Measurements from ENCODE around the gene PPP2R1B. TPM values are rescaled to one million over a fixed set of nuclear protein-coding genes. Genes with fewer than 3 reads are reported as not detected.

Gene PPP2R1B
- total RNA-seq: 12.7 and 15.7 TPM in 2 replicates
- polyA plus RNA-seq (2012): 8.8 TPM

DNA sequence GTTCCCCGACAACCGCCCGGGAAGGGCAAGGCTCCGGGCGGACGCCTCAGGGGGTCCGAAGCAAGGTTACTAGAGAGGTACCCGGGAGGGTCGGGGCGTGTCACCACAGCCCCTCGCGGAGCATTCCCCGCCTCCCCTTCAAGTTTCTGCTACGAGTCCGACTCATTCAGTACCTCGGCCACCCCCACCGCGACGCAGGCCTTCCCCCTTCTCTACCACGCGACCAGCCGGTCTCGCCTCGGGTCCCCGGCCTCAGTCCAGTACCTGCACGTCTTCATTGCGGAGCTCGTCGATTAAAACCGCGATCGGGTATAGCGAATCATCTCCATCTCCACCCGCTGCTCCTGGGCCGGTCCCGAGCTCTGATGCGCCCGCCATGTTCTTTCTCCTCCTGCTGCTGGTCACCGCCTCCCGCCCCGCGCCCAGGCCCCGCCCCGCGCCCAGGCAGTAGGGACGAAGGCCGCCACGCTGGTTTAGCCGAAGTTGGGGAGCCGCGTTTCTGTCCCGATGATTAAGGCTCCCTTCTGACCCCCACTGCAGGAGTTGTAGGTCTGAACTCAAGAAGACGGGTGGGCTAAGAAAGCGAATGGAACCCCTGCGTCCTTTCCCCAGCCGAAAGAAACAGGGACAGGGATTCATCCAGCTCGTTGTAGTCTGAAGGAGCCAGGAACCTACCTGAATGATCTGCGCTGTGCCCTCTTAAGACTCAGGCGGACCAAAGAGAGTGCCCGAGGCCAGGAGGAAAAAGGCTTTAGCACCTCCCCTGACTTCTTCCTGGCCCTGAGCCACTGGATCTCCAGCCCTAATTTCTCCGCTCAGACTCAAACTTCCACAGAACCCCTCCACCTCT lies at the start of gene PPP2R1B:
Gene PPP2R1B, minus strand, starts transcription at position 406 of the 850 bp plus-strand sequence. Its CDS starts 28 bp downstream, at position 378.
- peak; percentile 72 for DNase-seq (ENCODE audit: low read depth)

DNA sequence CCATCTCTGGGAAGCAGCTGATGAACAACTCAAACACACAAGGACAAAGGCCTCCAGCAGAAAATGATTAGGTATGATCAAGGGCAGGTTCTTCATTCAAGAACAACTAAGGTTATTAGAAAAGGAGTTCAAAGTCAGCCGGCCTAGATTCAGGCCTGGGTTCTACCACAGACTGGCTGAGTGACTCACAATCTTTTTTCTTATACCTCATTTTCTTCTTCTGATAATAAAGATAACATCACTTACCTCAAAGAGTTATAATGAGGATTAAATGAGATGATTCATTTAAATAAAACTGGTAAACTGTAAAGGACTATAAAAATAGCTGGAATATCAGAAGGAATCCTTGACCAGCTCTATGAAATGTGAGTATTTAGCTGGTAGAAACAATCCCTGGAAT lies 49.3 kb upstream of the PPP2R1B start:
- DNase-seq (ENCODE audit: low read depth): no peak

DNA sequence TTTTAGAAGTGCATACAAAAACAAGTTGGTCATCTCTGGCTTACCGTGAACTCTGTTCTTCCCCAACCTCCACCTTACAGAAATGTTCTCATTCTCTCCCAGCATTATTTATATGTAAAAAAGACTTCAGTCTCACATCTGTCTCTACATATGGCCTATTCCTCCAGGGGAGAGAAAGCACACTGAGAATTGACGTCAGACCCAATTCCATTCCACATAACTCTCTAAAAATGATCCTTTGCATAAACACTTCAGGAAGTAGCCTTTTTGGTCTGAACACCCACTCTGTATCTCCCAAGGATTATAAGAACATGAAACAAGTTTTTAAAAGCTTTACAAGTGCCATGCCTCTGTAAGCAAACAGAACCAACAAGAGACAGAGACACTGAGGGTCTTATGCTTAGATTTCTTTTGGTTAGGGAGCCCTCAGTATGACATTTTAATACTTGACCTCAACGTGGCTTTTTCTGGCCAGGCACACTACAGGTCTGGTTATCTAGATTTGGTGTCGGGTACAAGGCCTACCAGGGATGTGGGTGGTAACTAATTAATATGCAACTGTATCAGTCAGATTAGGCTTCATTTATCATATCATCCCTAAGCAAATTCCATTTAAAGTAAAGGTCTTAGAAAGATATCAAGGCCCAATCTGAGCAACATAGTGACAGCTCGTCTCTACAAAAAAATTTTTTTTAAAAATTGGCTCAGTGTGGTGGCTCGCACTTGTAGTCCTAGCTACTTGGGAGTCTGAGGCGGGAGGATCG lies 48.5 kb upstream of the PPP2R1B start:
- no peak for DNase-seq (ENCODE audit: low read depth)

DNA sequence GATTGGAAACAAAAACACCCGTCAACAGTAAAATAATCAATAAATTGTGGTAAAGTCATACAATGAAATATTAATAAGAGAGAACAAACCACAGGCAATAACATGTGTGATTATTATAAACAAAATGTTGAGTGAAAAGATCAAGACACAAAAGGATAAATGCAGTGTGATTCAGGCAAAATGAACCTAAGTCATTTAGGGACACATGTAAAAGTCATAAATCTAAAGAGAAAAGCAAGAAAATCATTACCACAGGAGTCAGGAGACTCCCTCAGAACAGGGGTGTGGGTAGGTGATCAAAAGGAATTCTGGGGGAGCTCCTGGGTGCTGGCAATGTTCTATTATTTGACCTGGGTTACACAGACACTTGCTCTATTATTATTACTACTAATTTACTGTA lies 47.9 kb upstream of the PPP2R1B start:
- DNase-seq (ENCODE audit: low read depth): no peak

DNA sequence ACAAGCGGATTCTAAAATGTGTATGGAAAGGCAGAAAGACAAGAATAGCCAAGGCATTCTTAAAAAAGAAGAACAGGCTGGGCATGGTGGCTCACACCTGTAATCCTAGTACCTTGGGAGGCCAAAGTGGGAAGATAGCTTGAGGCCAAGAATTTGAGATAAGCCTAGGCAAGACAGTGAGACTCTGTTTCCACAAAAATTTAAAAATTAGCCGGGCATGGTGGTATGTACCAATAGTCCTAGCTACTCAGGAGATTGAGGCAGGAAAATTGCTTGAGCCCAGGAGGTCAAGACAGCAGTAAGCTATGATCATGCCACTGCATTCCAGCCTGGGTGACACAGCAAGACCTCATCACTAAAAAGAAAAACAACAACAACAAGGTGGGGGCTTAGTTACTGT lies 46.0 kb upstream of the PPP2R1B start:
- DNase-seq (ENCODE audit: low read depth): no peak

DNA sequence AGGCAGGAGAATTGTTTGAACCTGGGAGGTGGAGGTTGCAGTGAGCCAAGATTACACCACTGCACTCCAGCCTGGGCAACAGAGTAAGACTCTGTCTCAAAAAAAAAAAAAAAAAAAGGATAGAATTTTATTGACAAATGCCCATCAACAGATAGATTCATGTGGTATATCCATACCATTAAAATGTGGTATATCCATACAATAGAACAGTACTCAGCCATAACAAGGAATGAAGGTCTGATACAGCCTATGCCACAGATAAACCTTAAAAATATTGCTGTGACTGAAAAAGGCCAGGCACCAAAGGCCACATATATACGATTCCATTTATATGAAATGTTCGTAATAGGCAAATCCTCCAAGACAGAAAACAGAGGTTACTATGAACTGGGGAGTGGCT lies 45.3 kb upstream of the PPP2R1B start:
- DNase-seq (ENCODE audit: low read depth): no peak

DNA sequence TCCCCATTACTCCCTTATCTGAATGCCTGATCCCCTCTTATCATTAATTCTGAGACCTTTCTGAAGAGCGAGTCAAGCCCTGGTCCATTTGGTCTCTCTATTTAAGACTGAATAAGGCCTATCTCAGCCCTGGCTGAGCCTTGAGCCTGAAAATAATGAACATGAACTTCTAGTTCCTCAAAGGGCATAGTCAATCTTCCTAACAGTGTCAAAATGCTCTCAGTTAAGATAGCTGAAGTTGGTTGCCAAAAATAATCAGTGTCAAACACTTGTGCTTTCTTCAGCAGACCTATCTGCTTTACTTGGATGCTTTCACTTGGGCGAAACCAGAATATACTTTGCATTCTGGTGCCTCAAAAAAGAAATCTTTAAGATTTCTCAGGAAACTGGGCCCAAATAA lies 42.6 kb upstream of the PPP2R1B start:
- no peak for DNase-seq (ENCODE audit: low read depth)

DNA sequence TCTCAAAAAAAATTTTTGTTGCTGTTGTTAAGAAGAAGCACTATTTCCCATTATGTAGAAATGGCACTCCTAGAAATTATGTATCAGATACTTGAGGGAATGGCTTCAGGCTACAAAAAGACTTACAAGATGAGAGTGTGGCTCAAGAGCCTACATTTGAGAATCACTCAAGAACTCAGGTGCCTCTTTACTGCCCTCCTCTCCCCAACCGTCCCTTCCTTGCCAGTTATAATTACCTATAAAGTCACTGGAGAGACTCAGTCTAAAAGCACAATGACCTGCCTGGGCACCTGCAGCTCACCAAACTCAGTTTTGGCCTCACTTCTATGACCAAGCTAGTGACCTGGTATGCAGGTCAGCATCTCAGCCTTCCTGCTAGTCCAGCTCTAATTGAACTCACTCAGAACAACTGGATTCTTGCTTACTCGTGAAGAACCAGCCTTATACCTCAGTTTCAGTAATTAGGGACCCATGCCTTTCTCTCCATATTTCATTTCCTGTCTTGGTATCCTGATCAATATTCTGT lies 41.9 kb upstream of the PPP2R1B start:
- DNase-seq (ENCODE audit: low read depth): no peak

DNA sequence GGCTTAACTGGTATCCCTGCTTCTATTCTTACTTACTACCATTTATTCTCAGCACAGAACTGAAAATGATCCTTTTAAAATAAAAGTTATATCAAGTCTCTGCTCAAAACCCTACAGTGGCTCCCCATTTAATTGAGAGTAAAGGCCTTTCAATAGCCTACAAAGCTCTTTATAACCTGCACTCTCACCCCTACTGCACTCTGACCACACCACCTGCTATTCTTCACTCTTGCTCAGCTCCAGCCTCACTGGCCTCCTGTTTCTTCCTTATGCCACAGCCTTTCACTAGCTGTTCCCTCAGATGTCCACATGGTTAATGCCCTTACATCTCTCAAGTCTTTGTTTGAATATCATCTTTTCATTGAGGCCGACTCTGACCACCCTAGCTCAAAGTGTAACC lies 40.9 kb upstream of the PPP2R1B start:
- DNase-seq (ENCODE audit: low read depth): peak; percentile 51

DNA sequence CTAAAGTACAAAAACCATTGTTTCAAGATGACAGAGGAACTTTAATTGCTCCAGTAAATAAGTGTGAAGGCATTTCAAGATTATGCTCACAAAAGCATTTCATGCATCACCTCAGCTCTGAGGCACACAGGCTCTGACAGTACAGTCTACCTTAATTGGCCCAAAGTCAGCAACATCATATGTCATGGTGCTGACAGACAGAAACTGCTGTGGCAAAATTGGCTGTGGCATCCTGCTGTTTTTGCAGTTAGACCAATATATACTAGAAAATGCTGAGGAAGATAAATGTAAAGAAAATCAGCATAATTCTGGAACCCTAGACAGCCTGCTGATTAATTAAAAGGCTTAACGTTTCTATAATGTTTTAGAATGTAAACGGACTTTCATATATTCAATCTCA lies 34.9 kb upstream of the PPP2R1B start:
- no peak for DNase-seq (ENCODE audit: low read depth)

DNA sequence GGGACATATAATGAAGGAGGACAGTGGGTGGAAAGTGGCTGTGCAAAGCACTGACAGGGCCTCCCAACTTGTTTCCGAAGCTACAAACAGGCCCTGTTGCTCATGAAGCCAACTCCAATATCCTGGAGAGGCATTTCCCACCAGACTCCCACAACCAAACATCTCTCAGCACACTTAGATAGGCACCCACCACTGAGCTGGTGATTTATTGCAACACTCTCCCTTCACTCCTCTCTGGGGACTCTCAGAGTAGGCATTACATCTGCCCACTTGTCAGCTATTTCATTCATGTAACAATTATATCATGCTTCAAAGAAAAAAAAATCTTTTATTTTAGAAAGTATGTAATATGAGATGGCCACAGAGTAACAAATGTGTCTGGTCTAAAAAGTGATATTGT lies 32.1 kb upstream of the PPP2R1B start:
- DNase-seq (ENCODE audit: low read depth): peak; percentile 38

DNA sequence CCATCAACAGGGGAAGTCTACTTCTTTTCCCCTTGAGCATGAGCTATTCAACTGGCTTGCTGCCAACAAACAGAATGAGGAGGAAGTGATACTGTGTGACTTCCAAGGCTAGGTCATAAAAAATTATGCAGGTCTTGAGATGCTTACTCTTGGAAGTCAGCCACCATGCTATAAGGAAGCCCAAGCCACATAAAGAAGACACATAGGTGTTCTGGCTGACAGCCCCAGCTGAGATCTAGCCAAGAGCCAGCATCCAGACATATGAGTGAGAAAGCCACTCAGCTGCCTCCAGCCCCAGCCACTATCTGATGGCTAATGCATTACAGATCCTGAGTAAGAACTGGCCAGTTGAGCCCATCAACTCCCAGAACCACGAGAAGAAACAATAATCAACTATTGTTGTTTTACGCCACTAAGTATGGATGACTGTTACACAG lies 31.0 kb upstream of the PPP2R1B start:
- DNase-seq (ENCODE audit: low read depth): no peak

DNA sequence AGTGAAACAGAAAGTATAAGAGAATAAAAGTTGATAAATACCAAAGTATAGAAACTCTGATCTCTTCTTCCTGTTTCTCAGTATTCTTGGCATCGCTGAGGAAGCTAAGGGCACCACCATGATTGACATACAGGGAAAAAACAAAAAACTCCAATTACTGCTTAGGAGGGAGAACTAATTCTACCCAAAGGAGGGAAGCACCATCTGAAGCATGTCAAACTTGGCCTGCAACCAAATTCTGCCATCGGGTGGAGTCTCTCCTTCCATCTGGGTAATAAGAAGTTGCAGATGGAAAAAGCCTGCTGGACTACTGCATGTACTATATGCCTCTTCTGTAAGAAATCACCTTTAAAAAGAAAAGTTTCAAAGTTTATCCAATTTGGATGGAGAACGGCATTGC lies 30.5 kb upstream of the PPP2R1B start:
- DNase-seq (ENCODE audit: low read depth): no peak

DNA sequence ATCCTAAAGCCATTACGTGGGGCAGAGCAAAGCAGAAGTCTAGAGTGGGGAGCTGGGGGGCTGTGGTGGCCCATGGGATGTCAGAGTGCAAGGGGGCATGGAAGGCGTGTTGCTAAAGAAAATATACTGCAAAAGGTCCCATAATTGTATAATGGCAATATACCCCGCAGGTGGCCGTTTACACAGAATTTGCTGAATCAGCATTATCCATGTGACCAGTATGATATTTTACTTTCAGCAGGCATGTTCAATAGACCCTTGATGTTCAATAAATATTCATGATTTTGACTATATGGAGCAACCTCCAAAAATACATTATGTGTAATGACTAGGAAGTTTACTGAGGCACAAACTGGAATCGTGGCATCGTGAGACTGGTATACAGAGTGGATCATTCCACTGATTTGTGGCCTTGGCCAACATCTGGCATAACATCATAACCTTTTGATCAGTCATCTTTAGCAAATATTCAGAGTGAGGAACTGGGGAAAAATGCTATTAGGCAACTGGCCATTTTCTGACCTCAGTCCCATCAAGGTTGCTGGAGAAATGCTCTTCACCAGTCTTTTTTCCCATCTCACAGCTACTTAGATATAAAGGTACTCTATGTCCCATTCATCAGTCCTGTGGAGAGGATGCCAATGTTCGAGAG lies 29.3 kb upstream of the PPP2R1B start:
- no peak for DNase-seq (ENCODE audit: low read depth)

DNA sequence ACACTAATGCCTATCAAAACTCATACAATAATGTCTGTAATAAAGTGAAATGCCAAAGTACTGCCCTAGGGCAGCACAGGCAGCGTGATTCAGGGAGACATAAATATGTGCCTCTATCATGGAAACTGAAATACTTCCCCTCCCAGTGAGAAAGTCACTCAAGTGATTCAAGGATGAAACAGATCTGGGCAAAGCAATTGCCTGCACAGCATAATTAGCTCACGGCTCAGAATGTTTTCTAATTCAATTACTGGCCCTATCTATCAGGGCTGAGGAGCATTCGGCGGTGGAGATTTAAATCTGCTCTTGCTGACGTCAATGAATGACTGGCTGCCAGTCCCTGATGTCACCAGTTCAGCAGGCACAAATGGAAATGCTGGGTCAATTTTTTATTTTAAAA lies 27.7 kb upstream of the PPP2R1B start:
- DNase-seq (ENCODE audit: low read depth): no peak

DNA sequence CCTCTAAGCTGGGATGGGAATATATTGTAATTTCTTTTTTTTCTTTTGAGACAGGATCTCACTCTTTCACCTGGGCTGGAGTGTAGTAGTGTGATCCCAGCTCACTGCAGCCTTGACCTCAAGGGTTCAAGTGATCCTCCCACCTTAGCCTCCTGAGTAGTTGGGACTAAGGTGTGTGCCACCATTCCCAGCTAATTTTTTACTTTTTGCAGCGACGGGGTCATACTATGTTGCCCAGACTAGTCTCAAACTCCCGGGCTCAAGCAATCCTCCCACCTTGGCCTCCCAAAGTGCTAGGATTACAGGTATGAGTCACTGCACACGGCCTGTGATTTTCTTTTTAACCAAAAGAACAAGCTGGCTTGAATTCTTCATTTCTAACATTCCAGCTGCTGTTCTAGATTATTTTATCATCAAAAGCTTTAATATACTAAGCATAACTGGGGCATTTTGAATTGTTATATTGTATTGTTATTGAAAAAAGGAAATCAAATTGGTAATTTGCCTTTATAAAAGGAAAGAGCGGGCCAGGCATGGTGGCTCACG lies 26.8 kb upstream of the PPP2R1B start:
- no peak for DNase-seq (ENCODE audit: low read depth)

DNA sequence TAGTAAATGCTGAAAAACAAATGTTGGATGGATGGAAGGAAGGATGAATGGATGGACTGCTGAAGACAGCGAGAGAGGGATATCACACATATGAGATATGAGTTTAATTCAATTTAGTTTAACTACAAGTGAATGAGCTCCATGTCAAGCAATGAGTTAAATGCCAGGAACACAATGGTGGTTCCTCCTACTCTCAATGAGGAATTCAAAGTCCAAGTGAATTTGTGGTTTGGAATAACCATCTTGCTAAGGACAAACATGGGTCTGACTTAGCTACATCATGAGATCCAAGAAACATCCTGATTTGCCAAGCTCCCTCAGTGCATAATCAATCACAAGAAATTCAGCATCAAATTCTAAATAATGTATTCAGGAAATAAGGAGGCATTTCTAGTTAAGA lies 26.1 kb upstream of the PPP2R1B start:
- DNase-seq (ENCODE audit: low read depth): no peak

DNA sequence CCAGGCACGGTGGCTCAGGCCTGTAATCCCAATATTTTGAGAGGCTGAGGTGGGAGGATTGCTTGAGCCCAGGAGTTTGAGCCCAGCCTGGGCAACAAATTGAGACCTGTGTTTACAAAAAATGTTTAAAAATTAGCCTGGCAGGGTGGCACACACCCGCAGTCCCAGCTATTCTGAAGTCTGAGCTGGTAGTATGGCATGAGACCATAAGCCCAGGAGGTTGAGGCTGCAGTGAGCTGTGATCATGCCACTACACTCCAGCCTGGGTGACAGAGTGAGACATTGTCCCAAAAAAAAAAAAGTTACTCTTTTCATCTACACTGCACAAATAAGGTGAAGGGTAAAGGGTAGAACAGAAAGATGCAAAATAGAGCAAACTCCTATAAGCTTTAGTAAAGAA lies 22.3 kb upstream of the PPP2R1B start:
- DNase-seq (ENCODE audit: low read depth): no peak

DNA sequence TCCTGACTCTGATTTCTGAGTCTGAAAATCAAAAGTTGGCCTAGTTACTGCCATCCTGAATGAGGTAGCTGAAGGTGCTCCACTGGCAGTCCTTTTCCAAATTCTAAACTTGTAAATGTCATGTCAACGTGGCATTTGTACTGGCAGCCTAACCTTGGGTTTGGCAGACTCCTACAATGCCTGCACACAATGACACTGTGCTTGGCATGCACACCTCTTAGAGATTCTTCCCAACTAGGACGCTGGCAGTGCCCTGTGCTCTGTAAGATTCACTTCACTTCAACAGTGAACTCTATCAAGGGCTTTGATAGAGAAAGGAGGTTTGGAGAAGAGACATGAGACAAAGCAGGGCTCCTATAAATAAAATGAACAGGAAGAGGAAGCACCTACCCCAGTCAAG lies 21.9 kb upstream of the PPP2R1B start:
- no peak for DNase-seq (ENCODE audit: low read depth)

DNA sequence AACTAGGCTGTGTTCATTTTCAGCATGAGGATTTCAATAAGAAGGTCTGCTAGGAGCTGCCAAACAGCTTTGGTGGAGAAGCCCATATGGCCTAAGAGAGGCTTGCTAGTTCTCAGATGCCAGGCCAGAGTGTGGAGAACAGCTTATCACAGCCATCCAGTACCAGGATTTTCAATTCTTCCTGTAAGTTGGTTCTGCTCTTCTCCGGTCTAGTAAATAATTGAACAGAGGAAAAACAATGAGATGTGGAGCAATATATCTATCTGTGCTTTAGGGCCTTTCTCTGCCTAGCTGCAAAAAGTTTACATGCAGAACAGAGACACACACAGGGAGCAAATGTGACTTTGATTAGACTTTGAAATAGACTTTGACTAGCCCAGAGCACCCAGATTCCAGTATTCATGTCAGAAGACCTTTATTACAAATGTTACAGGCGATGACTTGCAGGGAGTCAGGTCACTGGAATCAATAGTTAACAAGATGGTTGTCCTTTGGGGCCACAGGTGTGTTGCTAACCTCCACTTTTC lies 19.8 kb upstream of the PPP2R1B start:
- DNase-seq (ENCODE audit: low read depth): no peak

DNA sequence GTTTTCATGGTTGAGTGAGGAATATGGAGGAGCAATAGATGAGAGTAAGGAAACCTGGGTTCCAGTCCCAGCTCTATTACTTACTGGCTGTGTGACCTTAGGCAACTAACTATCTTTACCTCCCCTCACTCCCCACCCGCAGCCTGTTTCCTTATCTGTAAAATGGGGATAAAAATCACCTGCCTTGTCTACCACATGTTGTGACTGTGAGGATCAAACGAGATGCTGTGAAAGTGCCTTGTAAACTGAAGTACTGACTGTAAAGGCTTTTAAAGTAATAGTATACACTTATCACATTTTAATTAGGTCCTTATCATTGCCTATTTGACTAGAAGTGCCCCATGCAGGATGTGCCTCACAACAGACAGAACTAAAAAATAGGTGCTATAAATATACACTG lies 18.9 kb upstream of the PPP2R1B start:
- DNase-seq (ENCODE audit: low read depth): no peak
